GM21619 (cell line): Measurements from ENCODE around the gene FXR2.
"Not testable (repeated sequence)": the region's sequence is repeated elsewhere in the genome, so short reads cannot be mapped to it uniquely, and the experiment has no call there.

Experiments
- ATAC-seq: cut with Tn5 transposase; IDR thresholded peaks from one replicate; pipeline ENCODE4 v1.9.1; 2021; ENCODE audit not compliant: unreplicated experiment

The FXR2 gene

GRCh38 chr17:7614425-7615264, at the start of gene FXR2:
TSS of gene FXR2 (minus strand) at chr17:7614897. CDS start at chr17:7614532, 365 bp downstream.
- ATAC-seq = peak; percentile 85

- no peak for ATAC-seq
Observed at GRCh38 chr17:7656958-7657609, 42.4 kb upstream of the FXR2 start.

- no peak for ATAC-seq
Observed at GRCh38 chr17:7655541-7655840, 40.8 kb upstream of the FXR2 start.

GRCh38 chr17:7654832-7655540, 40.3 kb upstream of the FXR2 start:
- no peak for ATAC-seq

GRCh38 chr17:7652388-7653356, 38.0 kb upstream of the FXR2 start:
- ATAC-seq = no peak

GRCh38 chr17:7651665-7652387, 37.1 kb upstream of the FXR2 start:
- ATAC-seq = no peak

- no peak for ATAC-seq
Observed at GRCh38 chr17:7651097-7651664, 36.5 kb upstream of the FXR2 start.

GRCh38 chr17:7650509-7651096, 35.9 kb upstream of the FXR2 start, which contains the start of gene ATP1B2:
TSS of gene ATP1B2 (plus strand) at chr17:7650926. CDS start at chr17:7651519, 593 bp downstream.
- no peak for ATAC-seq

GRCh38 chr17:7647018-7647417, 32.3 kb upstream of the FXR2 start:
- no peak for ATAC-seq

GRCh38 chr17:7646457-7646856, 31.8 kb upstream of the FXR2 start:
- ATAC-seq = no peak

- ATAC-seq = no peak
Observed at GRCh38 chr17:7644775-7645174, 30.1 kb upstream of the FXR2 start.

- not testable (repeated sequence) for ATAC-seq
Observed at GRCh38 chr17:7641635-7642034, 26.9 kb upstream of the FXR2 start.

GRCh38 chr17:7640783-7641182, 26.1 kb upstream of the FXR2 start:
- no peak for ATAC-seq

- ATAC-seq = no peak
Observed at GRCh38 chr17:7636163-7636562, 21.5 kb upstream of the FXR2 start.

GRCh38 chr17:7634384-7634783, 19.7 kb upstream of the FXR2 start:
- no peak for ATAC-seq

- ATAC-seq = no peak
Observed at GRCh38 chr17:7633093-7633492, 18.4 kb upstream of the FXR2 start.

GRCh38 chr17:7632492-7632894, 17.8 kb upstream of the FXR2 start:
- ATAC-seq = no peak

GRCh38 chr17:7631398-7632380, 17.0 kb upstream of the FXR2 start:
- no peak for ATAC-seq
